Measurements from ENCODE around the gene TXNRD2.

Gene TXNRD2

DNA sequence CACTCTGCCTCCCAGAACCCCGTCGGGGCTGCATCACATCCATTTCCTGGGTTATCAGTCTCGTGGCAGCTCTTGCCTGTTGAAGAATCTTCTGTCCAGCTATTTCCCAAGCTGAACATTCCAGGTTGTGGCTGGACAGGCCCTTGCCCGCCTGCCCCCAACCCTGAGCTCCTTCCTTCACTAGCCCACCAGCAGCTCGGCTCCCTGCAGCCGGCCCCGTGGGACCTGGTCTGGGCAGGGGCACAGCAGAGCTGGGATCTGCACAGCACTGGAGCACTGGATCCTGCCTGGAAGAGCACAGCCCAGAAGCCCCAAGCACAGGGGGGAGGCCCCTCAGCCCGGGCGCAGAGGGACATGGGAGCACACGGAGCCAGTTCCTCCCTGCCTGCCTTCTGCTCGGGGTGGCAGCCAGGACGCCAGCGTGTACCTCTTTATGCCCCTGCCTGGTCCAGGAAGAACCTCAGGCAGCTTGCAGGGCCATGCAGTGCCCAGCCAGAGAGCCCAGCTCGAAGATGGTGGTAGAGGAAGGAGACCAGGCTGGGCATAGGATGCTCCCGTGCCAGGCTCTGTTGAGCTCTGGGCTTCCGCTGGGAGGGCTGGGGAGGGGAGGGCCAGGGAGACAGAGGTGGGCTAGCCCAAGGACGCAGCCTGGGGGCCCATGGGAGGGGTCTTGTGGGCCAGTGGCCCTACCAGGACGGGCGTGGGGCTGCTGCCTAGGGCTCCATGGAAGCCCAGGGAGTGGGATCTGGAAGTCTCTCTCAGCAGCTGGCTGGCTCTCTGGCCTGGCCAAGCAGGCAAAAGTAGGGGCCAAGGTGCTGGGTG is 70.4 kb downstream of the TXNRD2 start:
- ATAC-seq (replicated peaks; ENCODE audit: extremely low read depth, poor library complexity, severe bottlenecking) (no peak), DNase-seq (ENCODE audit: low spot score in 2 of 2) (no peak)
- Mint-ChIP-seq H3K27ac (ENCODE audit: low read depth) (no peak overlapping the region), H3K4me1 (no peaks in the 10 kb centered on the region), H3K4me3 (no peak overlapping the region), H3K36me3 (ENCODE audit: insufficient read depth) (peaks cover 2% of the 10 kb centered on the region), H3K27me3 (no peaks in the 10 kb centered on the region), H3K9me3 (no peaks in the 10 kb centered on the region)

GRCh38 chr22:19870153-19871022 is 71.2 kb downstream of the TXNRD2 start:
- DNase-seq (ENCODE audit: low spot score in 2 of 2) (no peak), ATAC-seq (replicated peaks; ENCODE audit: extremely low read depth, poor library complexity, severe bottlenecking) (no peak)
- Mint-ChIP-seq H3K36me3 (ENCODE audit: insufficient read depth) (peaks cover 2% of the 10 kb centered on the region), H3K27me3 (no peaks in the 10 kb centered on the region), H3K27ac (ENCODE audit: low read depth) (peak overlapping the region; percentile 53), H3K4me1 (no peaks in the 10 kb centered on the region), H3K4me3 (no peak overlapping the region), H3K9me3 (no peaks in the 10 kb centered on the region)

DNA sequence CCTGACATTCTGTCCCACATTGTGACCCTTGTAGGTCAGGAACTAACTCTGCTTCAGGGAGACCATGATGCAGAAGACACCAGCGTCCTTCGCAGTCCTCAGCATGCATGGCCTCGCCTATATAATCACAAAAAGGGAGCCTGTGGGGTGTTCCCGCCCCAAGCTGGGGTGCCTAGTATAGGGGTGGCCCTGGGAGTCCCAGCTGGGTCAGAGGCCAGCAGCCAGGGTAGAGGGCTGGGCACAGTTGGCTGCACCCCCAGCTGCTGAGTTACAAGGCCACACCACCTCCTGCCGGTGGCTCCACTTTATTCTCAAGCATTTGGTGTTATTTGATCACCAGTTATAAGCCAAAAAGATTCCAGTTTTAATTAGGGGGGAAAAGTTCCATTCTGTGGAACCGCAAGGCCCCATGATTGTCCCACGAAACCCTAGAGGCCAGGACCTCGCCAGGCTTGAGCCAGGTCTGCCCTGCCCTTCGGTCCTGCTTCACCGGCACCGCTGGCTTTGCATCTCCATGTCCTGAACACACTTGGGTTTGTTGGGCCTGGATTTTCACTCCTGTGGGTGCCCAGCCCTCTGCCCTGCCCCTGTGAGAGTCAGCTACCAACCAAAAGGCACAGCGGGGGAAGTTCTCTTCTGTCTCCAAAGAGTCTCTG is 72.0 kb downstream of the TXNRD2 start:
- Mint-ChIP-seq H3K27me3 (no peaks in the 10 kb centered on the region), H3K4me3 (no peak overlapping the region), H3K9me3 (no peaks in the 10 kb centered on the region), H3K27ac (ENCODE audit: low read depth) (peak overlapping the region; percentile 53), H3K4me1 (no peaks in the 10 kb centered on the region), H3K36me3 (ENCODE audit: insufficient read depth) (peaks cover 2% of the 10 kb centered on the region)
- no peak for DNase-seq (ENCODE audit: low spot score in 2 of 2)
- no peak for ATAC-seq (replicated peaks; ENCODE audit: extremely low read depth, poor library complexity, severe bottlenecking)

- Mint-ChIP-seq H3K9me3 (no peaks in the 10 kb centered on the region), H3K27me3 (no peaks in the 10 kb centered on the region), H3K4me1 (no peaks in the 10 kb centered on the region), H3K27ac (ENCODE audit: low read depth) (no peak overlapping the region), H3K36me3 (ENCODE audit: insufficient read depth) (peaks cover 2% of the 10 kb centered on the region), H3K4me3 (no peak overlapping the region)
- DNase-seq (ENCODE audit: low spot score in 2 of 2) (no peak), ATAC-seq (replicated peaks; ENCODE audit: extremely low read depth, poor library complexity, severe bottlenecking) (no peak)
Measured at GRCh38 chr22:19868773-19869471, 72.7 kb downstream of the TXNRD2 start.

- no peak for ATAC-seq (replicated peaks; ENCODE audit: extremely low read depth, poor library complexity, severe bottlenecking)
- no peaks in the 10 kb centered on the region for H3K27me3 Mint-ChIP-seq
- no peaks in the 10 kb centered on the region for H3K9me3 Mint-ChIP-seq
- peaks cover 2% of the 10 kb centered on the region for H3K36me3 Mint-ChIP-seq (ENCODE audit: insufficient read depth)
- peak overlapping the region; percentile 57 for H3K27ac Mint-ChIP-seq (ENCODE audit: low read depth)
- no peak overlapping the region for H3K4me3 Mint-ChIP-seq
- H3K4me1 Mint-ChIP-seq = no peaks in the 10 kb centered on the region
- DNase-seq (ENCODE audit: low spot score in 2 of 2) = no peak
Measured at GRCh38 chr22:19868333-19868732, 73.3 kb downstream of the TXNRD2 start.

DNA sequence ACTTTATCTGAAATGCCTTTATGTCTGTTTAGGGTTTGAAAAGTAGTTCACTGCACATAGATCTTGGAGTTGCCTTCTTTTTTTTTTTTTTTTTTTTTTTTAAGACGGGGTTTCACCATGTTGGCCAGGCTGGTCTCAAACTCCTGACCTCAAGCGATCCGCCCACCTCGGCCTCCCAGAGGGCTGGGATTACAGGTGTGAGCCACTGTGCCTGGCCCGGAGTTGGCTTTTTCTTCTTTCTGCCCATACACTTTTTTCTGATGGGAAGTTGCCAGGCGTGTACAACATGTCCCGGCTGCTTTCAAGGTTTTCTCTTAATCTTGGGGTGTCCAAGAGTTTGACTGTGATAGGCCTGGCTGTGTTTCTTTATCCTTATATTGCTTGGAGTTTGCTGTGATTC is 74.0 kb downstream of the TXNRD2 start:
- no peak for ATAC-seq (replicated peaks; ENCODE audit: extremely low read depth, poor library complexity, severe bottlenecking)
- no peak overlapping the region for H3K27ac Mint-ChIP-seq (ENCODE audit: low read depth)
- no peaks in the 10 kb centered on the region for H3K27me3 Mint-ChIP-seq
- H3K36me3 Mint-ChIP-seq (ENCODE audit: insufficient read depth) = peaks cover 2% of the 10 kb centered on the region
- DNase-seq (ENCODE audit: low spot score in 2 of 2) = no peak
- no peaks in the 10 kb centered on the region for H3K9me3 Mint-ChIP-seq
- H3K4me1 Mint-ChIP-seq = no peaks in the 10 kb centered on the region
- H3K4me3 Mint-ChIP-seq = no peak overlapping the region

DNA sequence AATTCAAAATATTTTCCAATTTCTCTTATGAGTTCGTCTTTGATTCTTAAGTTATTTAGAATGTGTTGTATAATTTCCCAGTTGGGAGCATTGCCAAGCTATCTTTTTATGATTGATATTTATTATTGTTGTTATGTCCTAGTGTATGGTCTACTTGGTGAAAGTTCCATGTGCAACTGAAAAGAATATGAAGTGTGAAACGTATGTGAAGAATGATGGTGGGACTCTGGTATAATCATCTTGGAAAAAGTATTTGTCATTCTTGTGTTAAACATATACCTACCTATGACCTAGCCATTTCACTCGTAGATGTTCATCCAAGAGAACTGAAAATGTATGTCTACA is 75.0 kb downstream of the TXNRD2 start:
- H3K9me3 Mint-ChIP-seq = no peaks in the 10 kb centered on the region
- no peak overlapping the region for H3K27ac Mint-ChIP-seq (ENCODE audit: low read depth)
- DNase-seq (ENCODE audit: low spot score in 2 of 2) = no peak
- no peak for ATAC-seq (replicated peaks; ENCODE audit: extremely low read depth, poor library complexity, severe bottlenecking)
- no peak overlapping the region for H3K4me3 Mint-ChIP-seq
- H3K4me1 Mint-ChIP-seq = no peaks in the 10 kb centered on the region
- H3K27me3 Mint-ChIP-seq = no peaks in the 10 kb centered on the region
- no peaks in the 10 kb centered on the region for H3K36me3 Mint-ChIP-seq (ENCODE audit: insufficient read depth)

DNA sequence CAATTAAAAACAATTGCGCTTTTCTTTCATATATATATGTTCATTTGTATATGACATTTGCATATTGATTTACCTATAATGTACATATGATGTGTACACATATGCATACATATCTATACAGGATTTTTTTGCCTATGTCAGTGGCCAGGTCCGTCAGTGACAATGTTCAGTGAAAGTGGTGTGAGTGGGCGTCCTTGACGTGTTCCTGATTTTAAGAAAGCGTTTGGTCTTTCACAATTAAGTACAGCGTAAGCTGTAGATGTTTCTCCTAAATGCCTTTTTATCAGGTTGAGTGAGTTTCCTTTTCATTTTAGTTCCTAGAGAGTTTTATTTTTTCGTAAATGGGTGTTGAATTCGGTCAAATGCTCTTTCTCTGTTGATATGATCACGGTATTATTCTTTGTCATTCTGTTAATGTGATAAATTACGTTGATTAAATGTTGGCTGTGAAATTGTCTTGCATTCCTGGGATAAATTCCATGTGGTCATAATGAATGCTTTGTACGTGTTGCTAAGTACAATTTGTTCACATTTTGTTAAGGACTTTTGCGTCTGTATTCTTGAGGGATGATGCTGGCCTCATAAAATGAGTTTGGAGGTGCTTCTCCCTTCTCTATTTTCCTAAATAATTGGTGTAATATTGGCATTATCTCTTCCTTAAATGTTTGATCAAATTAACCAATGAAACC is 76.3 kb downstream of the TXNRD2 start:
- Mint-ChIP-seq H3K9me3 (no peaks in the 10 kb centered on the region), H3K36me3 (ENCODE audit: insufficient read depth) (no peaks in the 10 kb centered on the region), H3K4me3 (no peak overlapping the region), H3K4me1 (no peaks in the 10 kb centered on the region), H3K27ac (ENCODE audit: low read depth) (no peak overlapping the region), H3K27me3 (no peaks in the 10 kb centered on the region)
- no peak for DNase-seq (ENCODE audit: low spot score in 2 of 2)
- no peak for ATAC-seq (replicated peaks; ENCODE audit: extremely low read depth, poor library complexity, severe bottlenecking)

- ATAC-seq (replicated peaks; ENCODE audit: extremely low read depth, poor library complexity, severe bottlenecking) = no peak
- no peak overlapping the region for H3K4me3 Mint-ChIP-seq
- H3K36me3 Mint-ChIP-seq (ENCODE audit: insufficient read depth) = no peaks in the 10 kb centered on the region
Measured at GRCh38 chr22:19864538-19865106, 77.0 kb downstream of the TXNRD2 start.

DNA sequence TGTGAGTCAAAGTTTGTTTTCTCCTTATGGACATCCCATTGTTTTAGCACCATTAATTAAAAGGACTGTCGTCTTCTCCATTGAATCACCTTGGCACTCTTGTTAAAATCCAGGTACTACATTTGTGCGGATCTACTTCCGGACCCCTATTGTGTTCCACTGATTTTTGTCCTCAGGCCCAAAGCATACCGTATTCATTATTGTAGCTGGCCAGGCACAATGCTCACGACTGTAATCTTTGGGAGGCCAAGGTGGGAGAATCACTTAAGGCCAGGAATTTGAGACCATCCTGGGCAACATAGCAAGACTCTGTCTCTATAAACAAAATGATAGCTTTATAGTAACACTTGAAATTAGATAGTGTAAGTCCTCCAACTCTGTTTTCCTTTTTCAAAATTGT is 78.0 kb downstream of the TXNRD2 start:
- H3K4me3 Mint-ChIP-seq = no peak overlapping the region
- ATAC-seq (replicated peaks; ENCODE audit: extremely low read depth, poor library complexity, severe bottlenecking) (no peak), DNase-seq (ENCODE audit: low spot score in 2 of 2) (no peak)
- no peaks in the 10 kb centered on the region for H3K9me3 Mint-ChIP-seq
- no peaks in the 10 kb centered on the region for H3K4me1 Mint-ChIP-seq
- H3K27ac Mint-ChIP-seq (ENCODE audit: low read depth) = no peak overlapping the region
- no peaks in the 10 kb centered on the region for H3K36me3 Mint-ChIP-seq (ENCODE audit: insufficient read depth)
- H3K27me3 Mint-ChIP-seq = no peaks in the 10 kb centered on the region

More at GRCh38 chr22:19864538-19865106, 77.0 kb downstream of the TXNRD2 start:
- Mint-ChIP-seq H3K9me3 (no peaks in the 10 kb centered on the region), H3K27ac (ENCODE audit: low read depth) (no peak overlapping the region), H3K4me1 (no peaks in the 10 kb centered on the region), H3K27me3 (no peaks in the 10 kb centered on the region)
- DNase-seq (ENCODE audit: low spot score in 2 of 2) = no peak

DNA sequence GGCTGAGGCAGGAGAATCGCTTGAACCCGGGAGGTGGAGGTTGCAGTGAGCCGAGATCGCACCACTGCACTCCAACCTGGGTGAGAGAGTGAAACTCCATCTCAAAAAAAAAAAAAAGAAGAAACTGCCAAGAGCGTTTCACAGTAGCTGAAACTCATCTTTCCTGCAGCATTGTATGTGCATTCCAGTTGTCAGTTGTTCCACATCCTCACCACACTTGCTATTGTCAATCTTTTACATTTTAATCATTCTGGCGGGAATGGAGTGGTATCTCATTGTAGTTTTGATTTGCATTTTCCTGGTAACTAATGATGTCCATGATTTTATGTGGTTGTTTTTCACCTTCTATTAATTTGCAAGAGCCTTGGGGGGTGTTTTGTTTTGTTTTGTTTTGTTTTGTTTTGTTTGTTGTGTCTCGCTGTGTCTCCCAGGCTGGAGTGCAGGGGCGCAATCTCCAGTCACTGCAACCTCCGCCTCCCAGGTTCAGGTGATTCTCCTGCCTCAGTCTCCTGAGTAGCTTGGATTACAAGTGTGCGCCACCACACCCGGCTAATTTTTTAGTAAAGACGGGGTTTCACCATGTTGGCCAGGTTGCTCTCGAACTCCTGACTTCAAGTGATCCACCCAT is 78.9 kb downstream of the TXNRD2 start:
- Mint-ChIP-seq H3K27ac (ENCODE audit: low read depth) (no peak overlapping the region), H3K4me3 (no peak overlapping the region), H3K36me3 (ENCODE audit: insufficient read depth) (no peaks in the 10 kb centered on the region), H3K27me3 (no peaks in the 10 kb centered on the region), H3K9me3 (no peaks in the 10 kb centered on the region), H3K4me1 (no peaks in the 10 kb centered on the region)
- no peak for ATAC-seq (replicated peaks; ENCODE audit: extremely low read depth, poor library complexity, severe bottlenecking)
- DNase-seq (ENCODE audit: low spot score in 2 of 2) = no peak

Data from central memory CD8-positive, alpha-beta T cell (primary cell).